GM18520 (cell line): Measurements from ENCODE around the gene ERC1.

Source experiments
- ATAC-seq: cut with Tn5 transposase; IDR thresholded peaks from one replicate; pipeline ENCODE4 v1.9.1; 2021; ENCODE audit not compliant: unreplicated experiment

The ERC1 gene

DNA sequence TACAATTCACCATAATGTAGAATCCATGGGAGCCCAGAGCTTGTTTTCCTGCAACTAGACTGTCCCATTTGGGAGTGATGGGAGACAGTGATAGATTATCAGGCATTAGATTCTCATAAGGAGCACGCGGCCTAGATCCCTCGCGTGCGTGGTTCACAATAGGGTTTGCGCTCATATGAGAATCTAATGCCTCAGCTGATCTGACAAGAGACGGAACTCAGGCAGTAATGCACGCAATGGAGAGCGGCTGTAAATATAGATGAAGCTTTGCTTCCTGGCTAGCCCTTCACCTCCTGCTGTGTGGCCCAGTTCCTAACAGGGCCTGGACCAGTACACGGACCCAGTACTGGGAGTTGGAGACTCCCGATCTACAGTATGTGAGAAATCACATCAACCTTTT is 476.7 kb downstream of the ERC1 start:
- ATAC-seq, result no peak

- no peak for ATAC-seq
Measured at GRCh38 chr12:1469070-1469469, 478.0 kb downstream of the ERC1 start.

- no peak for ATAC-seq
Measured at GRCh38 chr12:1470051-1470450, 479.0 kb downstream of the ERC1 start.

GRCh38 chr12:1471224-1471623 is 480.2 kb downstream of the ERC1 start:
- ATAC-seq, result no peak

GRCh38 chr12:1473418-1473817 is 482.4 kb downstream of the ERC1 start:
- no peak for ATAC-seq

- no peak for ATAC-seq
Measured at GRCh38 chr12:1474041-1474573, 483.1 kb downstream of the ERC1 start.

- ATAC-seq, result no peak
Measured at GRCh38 chr12:1474574-1475153, 483.6 kb downstream of the ERC1 start.

DNA sequence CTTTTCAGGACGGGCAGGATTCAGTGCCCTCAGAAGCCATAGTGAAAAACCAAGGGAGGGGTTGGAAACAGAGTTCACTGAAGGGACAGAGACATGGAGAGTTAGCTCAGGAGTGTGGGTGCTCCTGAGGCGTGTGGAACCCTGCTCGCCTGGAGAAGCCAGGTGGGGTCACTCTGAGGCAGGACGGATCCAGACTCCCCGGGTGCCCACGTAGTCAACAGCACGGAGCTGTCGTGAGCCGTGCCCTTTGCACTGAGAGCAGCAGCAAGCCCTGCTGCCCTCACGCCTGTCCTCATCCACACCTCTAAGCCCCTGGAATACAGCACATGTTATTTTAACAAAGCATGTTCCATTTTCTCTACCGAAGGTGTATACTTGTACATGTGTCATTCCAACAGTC is 488.6 kb downstream of the ERC1 start:
- ATAC-seq, result no peak

- ATAC-seq, result no peak
Measured at GRCh38 chr12:1481326-1481725, 490.3 kb downstream of the ERC1 start.

DNA sequence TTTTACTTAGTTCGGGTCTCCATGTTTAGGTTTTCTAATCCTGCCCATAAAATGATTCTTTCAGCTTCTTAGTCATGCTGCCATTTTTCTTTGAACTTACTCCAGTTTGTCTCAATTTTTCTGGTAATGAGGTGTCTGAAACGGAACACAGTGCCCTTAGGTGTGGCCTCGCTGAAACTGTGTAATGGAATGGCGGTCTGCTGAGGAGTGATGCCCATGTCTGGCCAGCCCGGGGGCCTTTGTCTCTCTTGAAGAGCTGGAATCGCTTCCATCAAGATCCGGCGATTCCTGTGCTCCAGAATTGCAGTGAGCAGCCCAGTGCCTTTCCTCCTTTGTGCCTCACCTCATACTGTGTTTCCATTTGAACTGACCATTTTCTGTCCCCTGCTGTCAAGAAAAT is 490.9 kb downstream of the ERC1 start:
- no peak for ATAC-seq

DNA sequence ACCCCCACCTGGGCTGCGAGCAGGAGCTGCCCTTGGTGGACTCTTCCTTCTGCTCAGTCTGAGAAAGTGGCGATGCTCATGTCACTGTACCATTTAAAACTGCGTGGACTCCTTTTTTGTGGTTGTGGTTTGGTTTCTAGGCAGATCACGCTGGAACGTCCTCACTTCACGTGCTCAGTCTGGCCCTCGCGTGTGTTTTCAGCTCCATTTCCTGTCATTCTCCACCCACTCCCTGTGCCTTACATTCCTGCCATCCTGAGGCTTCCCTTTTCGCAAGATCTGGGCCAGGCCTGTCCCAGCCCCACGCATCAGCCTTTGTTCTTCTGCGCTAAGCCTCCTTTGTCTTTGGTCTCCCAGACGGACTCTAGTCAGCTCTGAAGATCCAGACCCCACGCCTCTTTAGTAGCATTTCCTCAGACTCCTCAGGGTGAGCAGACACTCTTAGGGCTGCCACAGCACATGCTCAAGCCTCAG is 497.9 kb downstream of the ERC1 start:
- no peak for ATAC-seq

- ATAC-seq, result no peak
Measured at GRCh38 chr12:1491983-1492697, 501.1 kb downstream of the ERC1 start.

DNA sequence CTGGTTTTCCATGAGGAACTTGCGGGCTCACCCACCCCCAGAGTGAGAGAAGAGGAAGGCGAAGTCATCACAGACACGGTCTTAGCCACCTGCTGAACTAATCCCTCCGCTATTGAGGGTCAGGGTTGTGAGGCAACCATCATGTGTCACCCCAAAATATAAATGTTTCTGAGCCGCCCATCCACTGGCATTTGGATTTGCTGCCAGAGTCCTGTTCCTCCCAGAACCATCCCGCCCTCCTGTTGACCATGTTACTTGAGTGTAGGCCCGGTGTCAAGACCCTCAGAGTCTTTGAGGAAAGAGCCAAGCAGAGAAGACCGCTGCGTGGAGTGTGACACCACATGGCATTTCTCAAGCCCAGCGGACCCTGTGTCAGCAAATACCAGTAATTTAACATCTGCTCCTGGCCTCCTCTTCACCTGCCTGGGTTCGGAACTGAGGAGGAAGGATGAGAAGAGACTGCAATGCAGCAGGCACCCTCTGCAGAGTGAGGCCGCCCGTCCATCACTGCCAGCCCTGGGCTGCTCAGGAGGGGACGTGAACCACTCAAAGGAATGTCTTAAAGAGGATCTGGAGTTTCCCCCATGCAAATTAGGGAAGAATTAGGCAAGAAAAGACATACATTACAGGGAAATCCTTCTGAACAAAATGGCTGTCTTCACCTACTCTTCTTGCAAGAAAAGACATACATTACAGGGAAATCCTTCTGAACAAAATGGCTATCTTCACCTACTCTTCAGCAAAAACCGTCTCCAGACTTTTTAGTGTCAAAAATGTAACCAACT is 502.9 kb downstream of the ERC1 start:
- no peak for ATAC-seq

- ATAC-seq, result no peak
Measured at GRCh38 chr12:1494856-1495255, 503.8 kb downstream of the ERC1 start.

- no peak for ATAC-seq
Measured at GRCh38 chr12:1496162-1496900, 505.3 kb downstream of the ERC1 start.

- no peak for ATAC-seq
Measured at GRCh38 chr12:1497161-1497560, 506.1 kb downstream of the ERC1 start.

GRCh38 chr12:1498199-1498740 is 507.2 kb downstream of the ERC1 start:
- no peak for ATAC-seq

- ATAC-seq, result no peak
Measured at GRCh38 chr12:1499351-1499750, 508.3 kb downstream of the ERC1 start.

- no peak for ATAC-seq
Measured at GRCh38 chr12:1500095-1500801, 509.2 kb downstream of the ERC1 start.

DNA sequence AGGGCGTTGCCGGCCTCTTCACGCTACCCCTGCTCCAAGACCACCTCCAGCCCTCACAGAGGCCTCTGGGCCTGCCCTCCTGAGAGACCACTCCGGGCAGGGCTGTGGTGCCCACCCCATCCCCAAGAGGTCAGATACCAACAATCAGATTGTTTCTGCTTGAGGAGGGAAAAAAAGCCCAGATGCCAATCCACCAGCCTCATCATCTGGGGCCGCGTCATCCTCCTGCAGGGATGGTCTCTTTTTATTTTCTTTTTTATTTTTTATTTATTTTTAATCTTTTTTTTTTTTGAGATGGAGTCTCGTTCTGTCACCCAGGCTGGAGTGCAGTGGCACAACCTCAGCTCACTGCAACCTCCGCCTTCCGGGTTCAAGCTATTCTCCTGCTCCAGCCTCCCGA is 510.0 kb downstream of the ERC1 start:
- ATAC-seq, result no peak
